A549 (cell line): ENCODE measurements around the gene RNF213. TPM values are rescaled to one million over a fixed set of nuclear protein-coding genes. Genes with fewer than 3 reads are reported as not detected.
A peak's percentile ranks its signal among the peaks of the same experiment; 100 is the strongest.

Experiments
- ATAC-seq, 2 experiments: fragments of 200-7000 bp in 1 of 2; fragments of >200 bp in 1 of 2; cut with Nextera tagmentation in 1 of 2; cut with Tn5 transposase in 1 of 2; 3 replicates each; pipeline versions ENCODE4 v1.8.0 to v1.9.1; 2018 to 2020; ENCODE audit warnings: mild to moderate bottlenecking in 1 of 2, moderate library complexity in 1 of 2
- CTCF ChIA-PET: fragments of 300-600 bp; sonication (Branson Sonifier 250); formaldehyde crosslinking; extraction: SDS; loops from one replicate; lab custom pipeline; 2021; ENCODE audit warnings: antibody characterized with exemption, inconsistent platforms; lab: Yijun Ruan, JAX
- POLR2A ChIA-PET: fragments of 350-600 bp; formaldehyde crosslinking; extraction: SDS; loops from one replicate; lab custom pipeline; 2021; ENCODE audit warnings: antibody characterized with exemption, inconsistent platforms; lab: Yijun Ruan, JAX
- DNase-seq, 2 experiments: peaks; one replicate each; pipeline versions ENCODE4 v3.0.0 to v3.0.0-alpha.2; 2011 to 2016; ENCODE audit warnings: low read depth in 1 of 2, low spot score in 1 of 2
- FAIRE-seq: peaks from 2 replicates; lab custom pipeline; 2011; peaks lifted over from hg19 to GRCh38; lab: Jason Lieb, UNC
- H3K27ac ChIP-seq, 2 experiments: fragments of >200 bp; sonication (Bioruptor Twin); formaldehyde crosslinking; 3 replicates each; pipeline ENCODE4 v1.5.1; 2016 to 2017
- H3K4me1 ChIP-seq: fragments of >200 bp; sonication (Bioruptor Twin); formaldehyde crosslinking; 3 replicates; pipeline ENCODE4 v1.6.1; 2016
- H3K4me2 ChIP-seq: fragments of >200 bp; sonication (Bioruptor Twin); formaldehyde crosslinking; 3 replicates; pipeline ENCODE4 v1.6.1; 2016
- H3K4me3 ChIP-seq: fragments of >200 bp; sonication (Bioruptor Twin); formaldehyde crosslinking; 3 replicates; pipeline ENCODE4 v1.5.1; 2016
- H3K9me3 ChIP-seq: fragments of >200 bp; sonication (Bioruptor Twin); formaldehyde crosslinking; 3 replicates; pipeline ENCODE4 v1.6.1; 2016
- CEBPB ChIP-seq, 2 experiments: fragments of >200 bp in 1 of 2; sonication (Bioruptor Twin) in 1 of 2; formaldehyde crosslinking in 1 of 2; IDR thresholded peaks; 2 replicates each; pipeline ENCODE4 v1.6.1; 2012 to 2016
- CTCF ChIP-seq: fragments of >200 bp; sonication (Bioruptor Twin); formaldehyde crosslinking; IDR thresholded peaks from 3 replicates; pipeline ENCODE4 v1.5.1; 2016
- ELK1 ChIP-seq: fragments of 150-350 bp; IDR thresholded peaks from 2 replicates; pipeline ENCODE4 v1.6.1; 2014; ENCODE audit warnings: low read depth, mild to moderate bottlenecking, low read length
- ESRRA ChIP-seq: fragments of 150-350 bp; IDR thresholded peaks from 2 replicates; pipeline ENCODE4 v1.6.1; 2014; ENCODE audit warnings: mild to moderate bottlenecking, low read length, borderline replicate concordance
- HEYL ChIP-seq: fragments of 250-450 bp; sonication (Bioruptor Pico); IDR thresholded peaks from 2 replicates; pipeline ENCODE4 v1.8.0; 2021; ENCODE audit warnings: mild to moderate bottlenecking, moderate library complexity
- HOXA7 ChIP-seq: fragments of 250-450 bp; sonication (Bioruptor Pico); IDR thresholded peaks from 2 replicates; pipeline ENCODE4 v1.5.0; 2020; ENCODE audit warnings: mild to moderate bottlenecking, moderate library complexity
- HOXB13 ChIP-seq: fragments of 250-450 bp; sonication (Bioruptor Pico); IDR thresholded peaks from 2 replicates; pipeline ENCODE4 v1.5.0; 2020; ENCODE audit warnings: low read depth, mild to moderate bottlenecking, moderate library complexity
- HOXB5 ChIP-seq: fragments of 250-450 bp; sonication (Bioruptor Pico); IDR thresholded peaks from 2 replicates; pipeline ENCODE4 v1.5.0; 2020; ENCODE audit warnings: mild to moderate bottlenecking, moderate library complexity
- JUN ChIP-seq, 2 experiments: fragments of >200 bp; sonication (Bioruptor Twin); formaldehyde crosslinking; IDR thresholded peaks; 2 replicates in 1 of 2; 3 replicates in 1 of 2; pipeline ENCODE4 v1.6.1; 2016 to 2017
- JUNB ChIP-seq: fragments of >200 bp; sonication (Bioruptor Twin); formaldehyde crosslinking; IDR thresholded peaks from 2 replicates; pipeline ENCODE4 v1.6.1; 2016
- KDM5A ChIP-seq: fragments of 200-600 bp; sonication (generic); IDR thresholded peaks from 2 replicates; pipeline ENCODE4 v1.6.1; 2016; ENCODE audit warnings: antibody characterized with exemption, mild to moderate bottlenecking
- NPAS2 ChIP-seq: fragments of 250-450 bp; sonication (Bioruptor Pico); IDR thresholded peaks from 2 replicates; pipeline ENCODE4 v1.8.0; 2022; ENCODE audit warnings: mild to moderate bottlenecking, moderate library complexity, borderline replicate concordance
- POLR2AphosphoS2 ChIP-seq: conservative IDR thresholded peaks from 2 replicates; pipeline ENCODE4 v1.6.1; 2012; ENCODE audit warnings: low read length, improper control_type of control experiment, inconsistent platforms
- RAD21 ChIP-seq, 2 experiments: fragments of >200 bp in 1 of 2; sonication (Bioruptor Twin) in 1 of 2; formaldehyde crosslinking in 1 of 2; IDR thresholded peaks in 1 of 2; conservative IDR thresholded peaks in 1 of 2; 2 replicates in 1 of 2; 3 replicates in 1 of 2; pipeline ENCODE4 v1.6.1; 2012 to 2018; ENCODE audit warnings: inconsistent platforms in 1 of 2
- RARB ChIP-seq: fragments of 250-450 bp; sonication (Bioruptor Pico); IDR thresholded peaks from 2 replicates; pipeline ENCODE4 v1.8.0; 2021; ENCODE audit warnings: mild to moderate bottlenecking, moderate library complexity
- RCOR1 ChIP-seq: fragments of 150-350 bp; IDR thresholded peaks from 2 replicates; pipeline ENCODE4 v1.6.1; 2014; ENCODE audit warnings: antibody characterized with exemption, low read length, low read depth
- REST ChIP-seq: fragments of 200-600 bp; sonication (generic); IDR thresholded peaks from 2 replicates; pipeline ENCODE4 v1.6.1; 2016; ENCODE audit warnings: antibody characterized with exemption, mild to moderate bottlenecking, moderate library complexity
- SMC3 ChIP-seq: fragments of >200 bp; sonication (Bioruptor Twin); formaldehyde crosslinking; IDR thresholded peaks from 3 replicates; pipeline ENCODE4 v1.6.1; 2018; ENCODE audit warnings: inconsistent platforms
- SREBF2 ChIP-seq: fragments of 450-650 bp; IDR thresholded peaks from 2 replicates; pipeline ENCODE4 v1.6.1; 2014; ENCODE audit warnings: mild to moderate bottlenecking, moderate library complexity
- ZFP36 ChIP-seq: fragments of 450-650 bp; IDR thresholded peaks from 2 replicates; pipeline ENCODE4 v1.6.1; 2014; ENCODE audit warnings: borderline replicate concordance; ENCODE audit not compliant: partially characterized antibody
- WGBS: methylation state at CpG from one replicate; pipeline ENCODE4 v1.1.6; 2017; ENCODE audit errors: missing lambda C conversion rate; 5-methylcytosine and 5-hydroxymethylcytosine counted together
- polyA plus RNA-seq, 4 experiments: library from polyadenylated mRNA; depleted of rRNA in 3 of 4; stranded (reverse); fragments of >200 nt; fragmentation: RNase III in 1 of 4; extraction: RNeasy Plus Mini Kit Qiagen cat#74134 plus additional on column Dnase treatment in 1 of 4; gene quantifications; 2 replicates in 3 of 4; 3 replicates in 1 of 4; pipeline ENCODE4 v1.2.3, GENCODE V29; 2011 to 2017

Gene RNF213
- polyA plus RNA-seq, 2 of the 4 experiments (the other 2 are of a cell fraction): 59.1 to 127 TPM

- H3K4me1 ChIP-seq: no peaks in the 10 kb centered on the region
- FAIRE-seq (no peak), DNase-seq (no peak), ATAC-seq (no peak)
- H3K4me3 ChIP-seq: no peak overlapping the region
- no peak overlapping the region for H3K4me2 ChIP-seq
- WGBS: 88% methylated on average over 4 of the region's 4 CpGs
- H3K27ac ChIP-seq: no peak overlapping the region
- CTCF ChIA-PET: interaction anchor here (1.1 to 1.8 kb wide), 3 partner anchors 7 to 385 kb away, joined by 3 to 8 read pairs (median 3); no protein-coding TSS in a partner anchor
- POLR2A ChIA-PET: no interaction called here
- TF ChIP-seq CEBPB (IDR thresholded peaks at IDR 0.05) (no peak), HEYL (CRISPR knock-in tag) (no peak), HOXB5 (CRISPR knock-in tag) (no peak), HOXA7 (CRISPR knock-in tag) (no peak), ELK1 (no peak), SMC3 (no peak), NPAS2 (no peak)
- H3K9me3 ChIP-seq: no peaks in the 10 kb centered on the region
These were observed 133.3 kb downstream of the RNF213 start for GRCh38 chr17:80393961-80394360.

- H3K27ac ChIP-seq: no peak overlapping the region
- CTCF ChIA-PET: interaction anchor here (0.6 to 1.4 kb wide), 4 partner anchors 10 to 70 kb away, joined by 3 read pairs; no protein-coding TSS in a partner anchor
- TF ChIP-seq CTCF (no peak), KDM5A (no peak)
- TF ChIP-seq, all 56 proteins: peak for 0
- Histone ChIP-seq H3K9me3 (no peaks in the 10 kb centered on the region), H3K4me1 (no peaks in the 10 kb centered on the region), H3K4me3 (no peak overlapping the region), H3K4me2 (no peak overlapping the region)
- DNase-seq (no peak), FAIRE-seq (no peak), ATAC-seq (peak in 1 of 2 experiments; percentile 15; a peak in 2 of 6 replicates)
- WGBS: 83% methylated on average over 11 of the region's 11 CpGs
- POLR2A ChIA-PET: no interaction called here
These were observed 134.1 kb downstream of the RNF213 start for GRCh38 chr17:80394629-80395216.

- CTCF ChIA-PET: interaction anchor here (0.6 to 1.4 kb wide), 5 partner anchors 9 to 70 kb away, joined by 3 read pairs; no protein-coding TSS in a partner anchor
- DNase-seq (no peak), FAIRE-seq (no peak)
These were observed 134.9 kb downstream of the RNF213 start for GRCh38 chr17:80395402-80396151.

GRCh38 chr17:80396157-80397033, 135.7 kb downstream of the RNF213 start:
- CTCF ChIA-PET: interaction anchor here (0.8 kb wide), 1 partner anchor 13 kb away, joined by 3 read pairs; no protein-coding TSS in a partner anchor
- FAIRE-seq: no peak
- peak; percentile 26 to 30; a peak in 3 of 6 replicates for ATAC-seq
- DNase-seq: no peak
- no peak overlapping the region for H3K4me3 ChIP-seq
- no peak overlapping the region for H3K27ac ChIP-seq
- WGBS: 85% methylated on average over 9 of the region's 9 CpGs
- H3K4me1 ChIP-seq: no peaks in the 10 kb centered on the region
- no peaks in the 10 kb centered on the region for H3K9me3 ChIP-seq
- POLR2A ChIA-PET: interaction anchor here (0.9 kb wide), 1 partner anchor 19 kb away, joined by 3 read pairs; no protein-coding TSS in a partner anchor
- TF ChIP-seq SREBF2 (no peak), ZFP36 (no peak), POLR2AphosphoS2 (peak; percentile 89; the same call in 1 of the 2 replicates), CEBPB (IDR thresholded peaks at IDR 0.05) (peak in 1 of 2 experiments; percentile 13; a peak in 1 of 4 replicates), REST (no peak), JUN (IDR thresholded peaks at IDR 0.05) (no peak), RCOR1 (no peak), JUNB (no peak), RAD21 (conservative IDR thresholded peaks at IDR 0.05 in 1 of 2, IDR thresholded peaks at IDR 0.05 in 1 of 2) (no peak)
- no peak overlapping the region for H3K4me2 ChIP-seq

More at GRCh38 chr17:80395402-80396151, 134.9 kb downstream of the RNF213 start:
- TF ChIP-seq RARB (CRISPR knock-in tag) (no peak), ESRRA (no peak), HOXB13 (no peak)
- TF ChIP-seq, all 56 proteins: peak for 0
- no peaks in the 10 kb centered on the region for H3K9me3 ChIP-seq
- no peak overlapping the region for H3K4me3 ChIP-seq
- WGBS: 85% methylated on average over 15 of the region's 15 CpGs
- H3K4me2 ChIP-seq: no peak overlapping the region
- ATAC-seq: peak; percentile 58 to 63; a peak in 5 of 6 replicates
- H3K27ac ChIP-seq: no peak overlapping the region
- H3K4me1 ChIP-seq: no peaks in the 10 kb centered on the region
- POLR2A ChIA-PET: interaction anchor here (0.9 kb wide), 1 partner anchor 20 kb away, joined by 3 read pairs; no protein-coding TSS in a partner anchor
